ENCODE results near the gene CCL26. TPM values are rescaled to one million over a fixed set of nuclear protein-coding genes. Genes with fewer than 3 reads are reported as not detected.
A peak's percentile ranks its signal among the peaks of the same experiment; 100 is the strongest.
"Not testable (repeated sequence)": the region's sequence is repeated elsewhere in the genome, so short reads cannot be mapped to it uniquely, and the experiment has no call there.

The CCL26 gene
- polyA plus RNA-seq, 2 of the 4 experiments (the other 2 are of a cell fraction), result 2.5 to 11.6 TPM

- CTCF ChIA-PET, result interaction anchor here (1.0 to 1.7 kb wide), 3 partner anchors 9 to 18 kb away, joined by 3 to 7 read pairs (median 4); no protein-coding TSS in a partner anchor
- POLR2A ChIA-PET, result interaction anchor here (0.6 kb wide), 1 partner anchor 206 kb away, joined by 3 read pairs; no protein-coding TSS in a partner anchor
- peak overlapping the region; percentile 83 to 88; a peak in 4 of 6 replicates for H3K27ac ChIP-seq
- no peak for FAIRE-seq
- ATAC-seq, result no peak
- H3K4me1 ChIP-seq, result peaks cover 63% of the 10 kb centered on the region
- no peak overlapping the region for H3K4me3 ChIP-seq
- 64% methylated on average over 4 of the region's 4 CpGs for WGBS (ENCODE audit: missing lambda C conversion rate)
- no peaks in the 10 kb centered on the region for H3K9me3 ChIP-seq
- peak in 1 of 2 experiments; percentile 35 for DNase-seq (ENCODE audit: low read depth in 1 of 2, low spot score in 1 of 2)
- no peak for TF ChIP-seq CHD2 (IDR thresholded peaks at IDR 0.05; ENCODE audit: low read length, partially characterized antibody)
- no peak for TF ChIP-seq ZNF302 (CRISPR knock-in tag; IDR thresholded peaks at IDR 0.05)
- TF ChIP-seq TFCP2L1 (CRISPR knock-in tag; IDR thresholded peaks at IDR 0.05), result no peak
- TF ChIP-seq POLR2AphosphoS2 (conservative IDR thresholded peaks at IDR 0.05; ENCODE audit: low read length), result no peak
- no peak for TF ChIP-seq MAFK (IDR thresholded peaks at IDR 0.05; ENCODE audit: partially characterized antibody)
- no peak for TF ChIP-seq ESRRA (IDR thresholded peaks at IDR 0.05; ENCODE audit: borderline replicate concordance, low read length)
- TF ChIP-seq MYC (IDR thresholded peaks at IDR 0.05; ENCODE audit: borderline replicate concordance, low read length), result no peak
- TF ChIP-seq CEBPB (IDR thresholded peaks at IDR 0.05), result no peak
- TF ChIP-seq CHD4 (IDR thresholded peaks at IDR 0.05; ENCODE audit: borderline replicate concordance), result no peak
- no peak for TF ChIP-seq HOXB13 (CRISPR knock-in tag; IDR thresholded peaks at IDR 0.05; ENCODE audit: low read depth)
- no peak for TF ChIP-seq KDM1A (IDR thresholded peaks at IDR 0.05; ENCODE audit: low read depth)
- no peak for TF ChIP-seq ATOH8 (CRISPR knock-in tag; IDR thresholded peaks at IDR 0.05; ENCODE audit: low read depth)
- TF ChIP-seq KDM5A (IDR thresholded peaks at IDR 0.05), result no peak
- TF ChIP-seq HDAC2 (IDR thresholded peaks at IDR 0.05), result no peak
- TF ChIP-seq PBX3 (IDR thresholded peaks at IDR 0.05), result no peak
- no peak for TF ChIP-seq FOSB (CRISPR knock-in tag; IDR thresholded peaks at IDR 0.05)
- no peak overlapping the region for H3K4me2 ChIP-seq
These were observed 42.1 kb downstream of the CCL26 start for GRCh38 chr7:75729851-75730274.

- peak; percentile 54 for FAIRE-seq
- ChIA-PET POLR2A (interaction anchor here (0.7 kb wide), 1 partner anchor 126 kb away, joined by 4 read pairs; no protein-coding TSS in a partner anchor), CTCF (interaction anchor here (1.0 kb wide), 1 partner anchor 9 kb away, joined by 4 read pairs; no protein-coding TSS in a partner anchor)
- H3K4me3 ChIP-seq, result no peak overlapping the region
- ATAC-seq, result peak; percentile 57 to 67; a peak in 4 of 6 replicates
- H3K4me1 ChIP-seq, result peaks cover 45% of the 10 kb centered on the region
- no peaks in the 10 kb centered on the region for H3K9me3 ChIP-seq
- TF ChIP-seq MAX (IDR thresholded peaks at IDR 0.05) (0 out of 2 replicates have a peak, but pooled peaks have one; percentile 32), HES2 (IDR thresholded peaks at IDR 0.05) (no peak), RAD21 (conservative IDR thresholded peaks at IDR 0.05 in 1 of 2, IDR thresholded peaks at IDR 0.05 in 1 of 2) (peak in 1 of 2 experiments; percentile 31; a peak in 1 of 5 replicates)
- DNase-seq (ENCODE audit: low read depth in 1 of 2, low spot score in 1 of 2), result peak; percentile 52 to 79
- H3K4me2 ChIP-seq, result peak overlapping the region; percentile 74
- H3K27ac ChIP-seq, result peak overlapping the region; percentile 83 to 88
- 35% methylated on average over 6 of the region's 8 CpGs for WGBS (ENCODE audit: missing lambda C conversion rate)
These were observed 44.0 kb downstream of the CCL26 start for GRCh38 chr7:75727881-75728593.

GRCh38 chr7:75727351-75727750, 44.7 kb downstream of the CCL26 start:
- 72% methylated on average over 6 of the region's 6 CpGs for WGBS (ENCODE audit: missing lambda C conversion rate)
- POLR2A ChIA-PET, result not testable (repeated sequence)

More at GRCh38 chr7:75727351-75727750, 44.7 kb downstream of the CCL26 start:
- not testable (repeated sequence) for FAIRE-seq; H3K9me3 ChIP-seq; H3K4me3 ChIP-seq; ATAC-seq; DNase-seq (ENCODE audit: low read depth in 1 of 2, low spot score in 1 of 2)
- H3K27ac ChIP-seq, result peak overlapping the region; percentile 83 to 88
- H3K4me2 ChIP-seq, result peak overlapping the region; percentile 74
- peaks cover 38% of the 10 kb centered on the region for H3K4me1 ChIP-seq
- CTCF ChIA-PET, result interaction anchor here (1.0 to 1.5 kb wide), 2 partner anchors 9 to 14 kb away, joined by 3 to 4 read pairs; no protein-coding TSS in a partner anchor
